ENCODE data around the gene MMAB.

MMAB gene

DNA sequence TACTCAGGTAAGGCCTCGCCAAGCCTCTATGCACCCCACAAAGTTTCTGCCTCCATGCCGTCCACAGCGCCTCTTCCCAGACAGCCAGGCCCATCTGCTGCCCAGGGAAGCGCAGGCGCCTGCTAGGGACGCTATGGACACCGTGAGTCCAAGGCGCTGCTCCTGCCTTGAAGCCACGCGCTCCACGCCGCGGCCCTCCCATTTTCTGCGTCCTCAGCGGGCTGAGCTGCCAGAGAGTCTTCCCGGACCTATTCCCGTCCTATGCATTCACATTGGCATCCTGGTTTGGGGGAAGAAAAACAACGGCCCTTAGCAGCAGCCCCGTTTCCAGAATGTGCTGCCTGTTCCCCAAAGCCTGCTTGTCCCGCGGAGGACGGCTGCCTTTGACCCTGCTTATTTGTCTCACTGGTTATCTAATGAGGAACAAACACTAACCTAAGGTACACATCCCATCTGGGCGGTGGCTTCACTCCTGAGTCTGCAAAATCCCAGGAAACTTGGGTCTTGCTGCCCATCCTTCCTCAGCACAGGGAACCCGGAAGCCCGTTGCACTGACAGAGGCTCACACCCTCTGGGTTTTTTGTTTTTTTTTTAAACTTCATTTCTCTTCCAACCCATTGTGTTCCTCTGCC, 38.0 kb downstream of the MMAB start:
- DNase-seq: no peak

DNA sequence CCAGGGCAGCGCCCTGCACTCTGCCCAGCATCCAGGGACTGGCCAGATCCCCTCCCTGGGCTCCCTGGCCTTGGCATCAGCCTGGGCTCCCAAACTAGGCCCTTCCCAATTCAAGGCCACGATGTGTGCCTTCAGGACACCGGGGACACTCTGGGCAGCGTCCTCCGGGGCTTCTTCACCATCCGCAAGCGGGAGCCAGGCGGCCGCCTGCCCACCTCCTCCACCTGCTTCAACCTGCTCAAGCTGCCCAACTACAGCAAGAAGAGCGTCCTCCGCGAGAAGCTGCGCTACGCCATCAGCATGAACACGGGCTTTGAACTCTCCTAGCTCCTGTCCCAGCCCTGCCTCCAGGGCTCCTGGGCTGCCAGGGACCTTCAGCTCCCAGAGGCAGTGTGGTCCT, 38.8 kb downstream of the MMAB start:
- no peak for DNase-seq

DNA sequence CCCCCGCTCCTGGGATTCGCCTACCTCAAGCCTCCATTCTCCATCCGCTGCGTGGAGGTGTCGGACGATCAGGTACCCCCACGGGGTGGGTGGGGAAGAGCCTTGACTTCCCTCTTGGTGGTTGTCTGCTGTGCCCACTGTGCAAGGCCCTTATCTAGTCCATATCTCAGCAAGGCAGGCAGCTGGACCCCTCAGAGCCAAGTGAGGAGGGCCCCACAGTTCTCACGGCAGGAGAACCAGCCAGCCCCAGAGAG, 39.9 kb downstream of the MMAB start:
- DNase-seq: no peak

DNA sequence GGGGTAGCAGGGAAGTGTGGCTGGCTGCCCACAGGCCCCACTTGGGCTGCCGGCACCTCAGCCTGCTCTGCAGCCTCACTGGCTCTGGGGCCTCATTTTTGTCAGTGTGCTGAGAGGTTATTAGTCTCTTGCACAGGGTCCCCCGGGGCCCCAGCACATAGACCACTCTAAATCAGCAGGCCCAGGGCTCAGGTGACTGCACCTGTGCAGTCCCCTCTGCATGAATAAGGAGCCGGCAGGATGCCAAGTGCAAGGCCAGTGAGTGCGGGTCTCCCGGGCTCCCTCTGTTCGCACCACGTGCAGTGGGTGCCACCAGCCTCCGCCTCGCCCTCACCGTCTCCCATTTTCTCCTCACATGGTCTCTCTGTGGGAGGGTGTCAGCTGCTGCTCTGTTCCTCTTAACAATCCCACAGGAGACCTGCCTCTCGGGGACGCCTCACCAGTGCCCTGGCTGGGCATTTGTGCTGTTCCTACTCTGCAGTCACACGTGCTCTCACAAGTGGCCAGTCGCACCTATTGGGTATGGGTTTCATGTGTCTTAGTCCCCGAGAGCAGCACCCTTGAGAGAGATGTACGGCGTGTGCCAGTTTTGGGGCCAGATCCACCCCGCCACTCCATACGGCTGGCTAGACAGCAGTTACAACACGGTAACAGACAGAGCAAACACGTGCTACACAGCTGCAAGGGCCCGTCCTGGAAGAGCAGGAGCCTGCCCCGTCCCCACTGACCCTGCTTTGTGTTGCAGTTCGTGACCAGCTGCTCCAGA, 40.4 kb downstream of the MMAB start:
- no peak for DNase-seq

DNA sequence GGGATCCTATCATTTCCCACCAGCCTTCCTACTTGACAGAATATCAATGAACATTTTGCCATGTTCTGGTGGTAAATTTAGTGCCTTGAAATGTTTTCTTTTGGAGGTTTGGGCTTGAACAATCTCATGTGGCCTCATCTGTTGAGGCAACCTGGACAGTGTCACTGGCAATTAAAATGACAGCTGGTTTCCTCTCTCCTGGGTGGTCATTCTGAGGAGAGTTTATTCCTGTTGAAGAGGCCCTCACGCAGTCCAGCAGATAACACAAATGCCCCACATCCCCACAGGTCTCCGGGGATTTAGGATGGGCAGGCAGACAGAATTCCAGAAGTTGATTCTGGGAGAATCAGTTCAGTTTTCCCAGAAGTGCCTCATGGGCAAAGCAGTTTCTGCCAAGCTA, 41.9 kb downstream of the MMAB start:
- DNase-seq: no peak

DNA sequence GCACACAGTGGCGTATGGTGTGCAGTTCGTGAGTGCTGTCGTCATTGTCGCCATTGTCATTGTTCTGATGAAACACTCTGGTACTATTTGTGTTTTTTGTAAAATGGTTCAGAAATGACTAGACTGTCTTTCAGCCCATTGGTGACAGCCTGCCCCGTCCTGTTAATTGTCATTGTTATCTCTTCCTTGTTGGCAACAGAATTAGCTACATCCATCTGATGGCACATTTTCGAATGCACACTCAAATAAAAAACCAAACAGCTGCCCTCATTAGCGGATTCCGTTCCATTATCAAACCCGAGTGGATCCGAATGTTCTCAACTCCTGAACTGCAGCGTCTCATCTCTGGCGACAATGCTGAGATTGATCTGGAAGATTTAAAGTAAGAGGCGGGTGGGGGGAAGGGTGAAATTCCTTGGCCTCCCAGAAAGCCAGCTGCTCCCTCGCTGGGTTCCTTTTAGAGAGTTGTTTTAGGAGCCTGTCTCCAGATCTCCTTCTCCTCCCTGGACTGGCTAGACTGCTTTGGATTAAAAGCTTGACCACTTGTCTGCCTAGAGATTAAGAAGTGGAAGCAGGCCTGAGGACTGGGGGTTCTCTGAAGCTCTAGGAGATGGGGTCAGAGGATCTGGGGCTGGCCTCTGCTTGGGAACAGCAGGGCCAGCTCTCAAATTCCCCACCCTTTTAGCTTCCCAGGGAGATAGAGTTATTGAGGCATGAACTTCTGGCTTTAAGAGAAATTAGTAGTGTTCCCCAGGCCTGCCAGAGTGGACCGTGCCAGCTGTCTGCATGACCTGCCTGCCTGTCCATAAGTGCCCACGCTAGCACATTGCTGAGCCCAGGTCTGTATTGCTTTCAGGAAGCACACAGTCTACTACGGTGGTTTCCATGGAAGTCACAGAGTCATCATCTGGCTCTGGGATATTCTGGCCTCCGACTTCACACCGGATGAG, 43.3 kb downstream of the MMAB start:
- DNase-seq: no peak

DNA sequence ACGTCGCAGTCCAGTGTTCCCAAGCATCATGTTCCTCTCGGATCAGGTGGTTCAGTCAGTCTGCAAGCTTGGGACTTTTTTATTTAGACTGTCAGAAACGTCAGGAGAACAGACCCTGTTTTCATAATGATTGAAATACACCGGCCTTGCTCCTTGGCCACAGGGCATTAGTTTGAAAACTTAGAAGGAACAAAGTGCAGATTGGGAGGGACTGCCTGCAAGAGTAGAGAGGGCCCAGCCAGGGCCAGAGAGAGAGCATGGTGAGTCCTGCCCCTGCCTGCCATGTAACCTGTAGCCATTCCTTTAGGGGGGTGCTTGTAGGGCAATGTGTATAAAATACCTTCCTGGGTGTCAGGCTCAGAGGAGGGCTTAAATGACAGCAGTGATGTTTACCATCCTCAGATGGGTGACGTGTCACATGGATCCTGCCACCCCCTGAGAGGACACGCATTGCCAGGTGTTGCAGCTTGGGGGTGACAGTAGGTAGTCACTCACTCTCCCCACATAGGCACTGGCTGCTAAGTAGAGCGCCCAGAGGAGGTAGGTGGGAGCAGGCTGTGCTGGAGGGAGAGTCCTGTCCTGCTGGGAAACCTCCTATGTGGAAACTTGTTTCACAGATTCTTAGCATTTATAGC, 45.7 kb downstream of the MMAB start:
- no peak for DNase-seq

DNA sequence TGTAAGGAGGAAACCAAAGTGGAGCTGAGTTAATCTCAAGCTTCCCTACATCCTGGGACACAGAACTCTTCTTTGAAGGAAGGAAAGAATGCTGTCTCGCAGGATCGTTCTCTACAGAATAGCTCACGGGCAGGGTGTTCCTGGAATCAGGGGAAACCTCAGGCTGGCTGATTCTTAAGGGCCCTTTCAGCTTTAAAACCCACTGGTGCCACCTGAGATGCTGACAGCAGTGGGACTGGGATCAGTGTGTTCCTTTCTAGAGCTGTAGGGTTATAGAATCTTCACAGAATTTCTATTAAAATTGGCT, 48.1 kb downstream of the MMAB start:
- no peak for DNase-seq

DNA sequence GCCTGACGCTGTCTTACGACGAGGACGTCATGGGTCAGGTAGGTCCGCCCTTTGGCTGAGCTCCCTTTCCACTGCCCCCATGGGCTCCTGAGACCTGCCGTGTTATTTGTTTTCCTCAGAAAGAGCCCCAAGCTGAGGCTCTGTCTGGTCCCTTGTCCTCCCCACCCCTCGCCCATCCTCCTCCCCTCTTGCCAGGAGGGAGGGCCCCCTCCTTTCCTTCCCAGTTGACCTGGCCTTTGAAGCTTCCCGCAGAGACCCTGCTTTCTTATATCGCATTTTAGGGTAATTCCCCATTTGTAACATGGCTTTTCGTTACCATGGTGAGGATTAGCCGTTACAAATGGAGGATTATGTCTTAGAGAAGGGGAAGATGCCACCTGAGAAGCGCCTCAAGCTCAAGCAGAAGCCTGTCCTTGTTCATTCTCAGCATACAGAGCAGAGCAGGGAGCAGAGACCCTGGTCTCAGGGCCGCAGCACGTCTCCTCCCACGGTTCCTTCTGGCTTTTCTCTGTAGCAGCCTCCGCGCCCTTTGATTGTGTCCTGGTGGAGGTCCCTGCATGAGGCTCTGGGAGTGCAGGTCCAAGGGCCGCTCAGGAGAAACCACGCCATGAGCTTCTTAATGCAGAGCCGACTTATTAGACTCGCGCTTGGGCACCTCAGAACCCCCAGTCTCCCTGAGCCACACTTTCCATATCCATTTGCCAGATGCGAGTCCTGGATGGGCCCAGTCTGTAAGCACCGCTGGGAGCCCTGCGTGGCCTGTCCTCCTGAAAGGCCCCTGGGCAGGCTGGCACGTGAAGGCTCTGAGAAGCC, 48.6 kb downstream of the MMAB start:
- DNase-seq: no peak

DNA sequence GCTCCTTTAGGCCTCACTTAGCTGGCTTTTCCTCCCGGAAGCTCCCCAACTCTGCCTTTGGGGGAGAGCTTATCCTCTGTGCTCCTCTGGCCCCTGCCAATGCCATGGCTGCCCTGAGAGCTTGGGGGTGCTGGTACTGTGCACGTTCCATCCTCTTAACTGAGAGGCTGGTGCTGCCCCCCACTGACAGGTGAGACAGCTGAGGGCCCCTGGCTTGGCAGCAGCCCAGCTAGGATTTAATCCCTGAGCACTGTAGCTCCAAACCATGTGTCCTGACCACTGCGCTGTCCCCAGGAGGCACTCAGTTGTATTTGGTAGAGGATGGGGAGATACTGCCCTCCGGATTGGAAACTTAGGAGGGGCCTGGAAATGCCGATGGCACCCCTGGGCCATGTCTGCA, 49.8 kb downstream of the MMAB start:
- no peak for DNase-seq

DNA sequence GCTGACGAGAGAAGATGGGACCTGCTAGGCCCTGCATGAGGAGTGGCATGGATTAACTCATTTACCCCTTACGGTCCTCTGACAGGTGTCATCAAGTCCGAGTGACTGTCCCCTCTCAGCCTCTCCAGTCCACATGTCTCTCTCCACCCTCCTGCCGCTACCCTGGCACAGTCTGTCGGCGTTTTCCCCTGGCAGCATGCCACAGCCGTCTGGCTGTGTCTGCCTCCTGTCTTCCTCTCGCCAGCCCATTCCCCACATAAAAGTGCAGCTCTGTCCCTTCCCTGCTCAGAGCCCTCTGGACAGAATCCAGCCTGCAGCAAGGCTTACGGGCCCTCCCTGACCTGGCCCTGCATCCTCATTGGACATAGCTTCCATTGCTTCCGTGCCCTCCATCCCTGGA, 50.2 kb downstream of the MMAB start:
- no peak for DNase-seq

DNA sequence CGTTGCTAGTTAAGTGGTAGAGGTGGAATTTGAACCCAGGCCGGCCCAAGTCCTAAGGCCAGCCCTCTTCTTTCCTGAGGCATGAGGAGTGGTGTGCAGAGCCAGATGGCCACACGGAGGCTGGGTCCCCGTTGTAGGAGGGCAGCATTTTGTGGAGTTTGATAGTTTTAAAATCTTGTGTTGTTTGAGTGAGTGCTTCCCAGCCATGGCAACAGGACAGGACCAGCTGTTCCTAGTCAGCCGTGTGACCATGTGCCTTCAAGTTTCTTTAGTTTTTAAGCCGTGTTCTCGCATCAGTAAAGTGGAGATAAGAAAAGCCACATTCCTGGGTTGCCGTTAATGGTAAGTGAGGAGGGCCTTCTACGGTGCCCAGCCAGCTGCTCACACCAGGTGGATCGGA, 51.5 kb downstream of the MMAB start:
- DNase-seq: no peak

DNA sequence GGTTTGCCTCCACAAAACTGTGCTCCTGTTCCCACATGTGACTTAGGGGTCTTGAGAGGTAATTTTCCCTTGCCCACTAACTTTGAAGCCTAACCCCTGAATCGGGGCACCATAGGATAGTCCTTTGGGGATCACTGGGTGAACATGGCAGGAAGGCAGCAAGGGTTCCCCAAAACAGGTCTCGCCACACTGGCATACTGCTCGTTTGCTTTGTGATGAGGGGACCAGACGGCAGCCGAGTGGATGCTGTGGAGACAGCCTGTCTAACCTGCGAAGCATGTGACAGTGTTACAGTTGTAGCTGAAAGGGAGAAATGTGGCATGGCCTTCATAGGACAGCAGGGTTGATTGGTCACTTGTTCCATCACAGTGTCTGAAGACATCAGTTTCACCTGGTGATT, 53.5 kb downstream of the MMAB start:
- no peak for DNase-seq

DNA sequence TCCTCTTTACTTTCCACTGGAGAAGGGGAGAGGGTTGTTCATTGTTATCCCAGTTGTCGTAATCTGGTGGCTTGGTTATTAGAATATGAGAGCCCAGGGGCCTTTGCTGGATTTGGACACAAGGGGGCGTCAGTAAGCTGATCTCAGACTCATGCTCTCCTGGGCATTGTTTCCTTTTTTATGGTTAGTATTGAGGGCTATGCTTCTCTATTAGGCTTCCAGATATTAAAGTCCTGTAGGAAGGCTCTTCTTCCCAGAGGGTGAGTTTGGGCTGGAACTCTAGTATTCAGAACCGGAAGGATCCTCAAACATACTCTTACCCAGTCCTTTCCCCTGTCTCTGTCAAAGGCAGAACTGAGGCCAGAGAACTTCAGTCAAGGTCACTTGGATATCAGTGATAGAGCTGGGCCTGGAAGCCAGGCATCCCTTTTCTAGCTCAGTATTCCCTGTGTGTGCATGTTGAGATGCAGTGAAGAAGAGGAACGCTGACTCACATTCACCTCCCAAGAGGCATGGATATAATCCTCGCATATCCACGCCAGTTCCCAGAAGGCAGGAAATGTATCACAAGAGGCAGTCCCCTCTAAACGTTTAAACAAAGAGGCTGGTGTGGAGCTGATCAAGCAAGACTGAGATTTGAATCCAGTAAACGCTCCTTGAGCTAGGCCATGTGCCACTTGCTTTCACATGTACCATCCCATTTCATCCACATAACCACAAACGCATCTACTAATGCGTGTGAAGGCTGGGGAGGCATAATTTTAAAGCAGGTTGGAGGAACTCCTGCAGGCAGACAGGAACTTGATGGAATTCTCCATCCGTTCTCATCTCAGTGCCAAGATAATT, 54.3 kb downstream of the MMAB start:
- peak in 3 of 4 experiments; percentile 27 to 36 (median 28) for DNase-seq

DNA sequence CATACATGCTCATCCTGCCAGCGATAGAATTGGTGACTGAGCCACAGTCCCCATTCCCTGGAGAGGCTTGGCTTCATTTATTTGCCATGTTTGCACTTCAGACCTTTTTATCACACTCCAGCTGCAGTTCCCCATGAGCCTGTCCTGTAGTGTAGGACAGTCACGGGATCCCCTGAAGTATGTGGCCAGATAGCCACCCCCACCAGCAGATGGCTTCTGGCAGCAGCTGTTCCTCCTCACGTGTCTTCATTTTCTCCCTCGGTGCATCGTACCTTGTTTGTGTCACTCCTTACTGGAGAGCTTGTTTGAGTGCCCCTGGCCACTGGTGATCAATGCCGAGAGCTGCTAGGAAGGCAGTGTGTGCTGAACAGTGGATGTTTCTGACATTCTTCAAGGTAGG, 55.7 kb downstream of the MMAB start:
- DNase-seq: no peak

DNA sequence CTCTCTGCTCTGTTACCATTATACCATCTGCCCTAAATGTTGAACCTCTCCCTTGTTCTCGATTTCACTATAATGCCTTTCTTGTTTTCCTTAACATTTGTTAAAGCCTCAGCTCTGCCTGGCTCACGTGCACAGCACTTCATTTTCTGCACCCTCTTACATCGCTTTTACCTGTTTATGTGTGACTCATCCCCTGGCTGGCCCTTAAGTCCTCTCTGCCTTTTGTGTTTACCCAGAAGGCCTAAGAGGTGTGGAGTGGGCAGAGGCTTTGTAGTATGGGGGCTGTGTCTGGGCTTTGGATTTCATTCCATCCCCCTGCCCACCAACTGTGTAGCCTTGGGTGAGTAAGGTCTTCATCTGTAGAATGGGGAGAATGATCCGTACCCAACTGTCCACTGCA, 59.3 kb downstream of the MMAB start:
- DNase-seq: no peak

DNA sequence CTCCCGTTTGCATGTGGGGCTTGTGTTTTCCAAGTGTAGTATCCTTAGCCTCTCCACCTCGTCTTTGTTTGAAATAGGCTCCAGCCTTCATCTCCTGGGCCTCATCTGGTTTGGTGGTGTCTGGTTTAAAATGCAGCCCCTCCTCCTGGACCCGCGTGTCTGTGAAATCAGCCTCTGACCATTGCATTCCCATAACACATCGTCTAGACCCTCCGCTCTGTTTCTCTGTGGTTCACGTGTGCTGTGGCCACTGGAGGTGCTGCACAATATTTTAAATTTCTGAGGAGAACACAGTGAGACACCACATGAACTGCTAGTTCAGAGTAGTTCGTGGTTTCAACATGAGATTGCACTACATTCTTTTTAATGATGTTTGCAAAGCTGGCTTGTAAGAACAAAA, 60.3 kb downstream of the MMAB start:
- no peak for DNase-seq

DNA sequence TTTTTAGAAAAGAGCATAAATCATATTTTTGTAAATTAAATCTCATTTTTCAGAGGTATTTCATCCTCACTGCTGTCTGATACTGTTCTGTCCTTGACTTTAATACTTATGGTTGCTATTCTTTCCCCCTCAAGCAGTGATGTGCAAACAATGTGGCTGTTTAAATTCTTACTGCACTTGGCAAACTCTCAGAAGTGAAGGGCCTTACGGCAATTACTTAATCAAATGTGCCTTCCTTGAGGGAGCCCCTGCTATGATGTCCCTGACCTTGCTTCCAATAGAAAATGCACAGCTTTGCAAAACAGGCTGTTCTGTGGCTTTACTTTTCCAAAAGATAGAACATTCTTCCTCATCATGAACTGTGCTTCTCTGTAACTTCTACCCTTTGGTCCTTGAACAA, 60.7 kb downstream of the MMAB start:
- no peak for DNase-seq

DNA sequence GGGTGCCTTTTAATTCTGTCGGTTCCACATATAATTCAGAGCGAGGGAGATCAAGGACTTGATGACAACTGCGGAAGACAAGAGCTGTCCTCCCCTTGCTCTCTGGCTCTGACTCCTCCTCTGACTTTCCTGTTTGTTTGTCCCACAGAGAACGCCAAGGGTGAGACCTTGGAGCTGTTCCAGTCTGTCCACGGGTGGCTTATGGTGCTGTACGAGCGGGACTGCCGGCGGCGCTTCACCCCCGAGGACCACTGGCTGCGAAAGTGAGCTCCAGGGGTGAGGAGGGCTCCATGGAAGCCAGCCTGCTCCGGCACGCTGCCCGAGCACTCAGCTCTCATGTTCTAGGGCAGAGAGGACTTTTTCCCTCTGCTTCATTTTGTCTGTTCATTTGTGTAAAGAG, 63.1 kb downstream of the MMAB start:
- no peak for DNase-seq

DNA sequence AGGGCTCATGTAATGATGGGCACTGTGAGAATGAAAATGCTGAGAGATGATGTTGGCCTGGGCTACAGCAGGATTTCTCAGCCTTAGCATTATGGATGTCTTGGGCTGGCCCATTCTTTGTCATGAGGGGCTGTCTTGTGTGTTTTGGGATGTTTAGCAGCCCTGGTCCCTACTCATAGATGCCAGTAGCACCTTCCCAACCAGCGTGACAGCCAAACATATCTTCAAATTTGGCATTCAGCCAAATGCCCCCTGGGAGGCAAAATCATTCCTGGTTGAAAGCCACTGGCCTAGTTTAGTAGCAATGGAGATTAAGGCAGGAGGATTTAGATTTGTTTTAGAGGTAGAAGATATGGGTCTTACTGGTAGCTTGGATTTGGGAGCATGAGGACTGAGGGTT, 69.2 kb downstream of the MMAB start:
- DNase-seq: no peak
